ENCODE data around the gene NKRF. TPM values are rescaled to one million over a fixed set of nuclear protein-coding genes. Genes with fewer than 3 reads are reported as not detected.

Gene NKRF
- 6.4 and 8.4 TPM in 2 replicates for total RNA-seq

GRCh38 chrX:119606280-119607017 lies at the start of gene NKRF:
TSS of gene NKRF (minus strand) at chrX:119606424.

GRCh38 chrX:119574394-119575266 lies 31.6 kb downstream of the NKRF start, which contains the start of gene UBE2A:
TSS of gene UBE2A (plus strand) at chrX:119574563. CDS start at chrX:119574712, 149 bp downstream.

GRCh38 chrX:119565107-119565663 lies 41.0 kb downstream of the NKRF start, which contains the start of gene STEEP1:
TSS of gene STEEP1 (minus strand) at chrX:119565409. CDS start at chrX:119565355, 54 bp downstream.

Other genes with a start within 250 kb of the NKRF start
- 11.3 and 18.2 TPM in 2 replicates for gene SLC25A43, start 207.1 kb downstream of the NKRF start, total RNA-seq
- gene SLC25A5, start 138.0 kb downstream of the NKRF start, total RNA-seq: 486 and 784 TPM in 2 replicates
- gene STEEP1, start 41.0 kb downstream of the NKRF start, total RNA-seq: 21.4 and 24.1 TPM in 2 replicates
- 28.6 and 28.9 TPM in 2 replicates for gene UBE2A, start 31.9 kb downstream of the NKRF start, total RNA-seq
- gene SEPTIN6, start 86.7 kb upstream of the NKRF start, total RNA-seq: 5.6 and 8.0 TPM in 2 replicates
- gene SOWAHD, start 152.2 kb upstream of the NKRF start, total RNA-seq: 0.07 and 0.19 TPM in 2 replicates
- gene RPL39, start 185.2 kb upstream of the NKRF start, total RNA-seq: 3,943 and 6,438 TPM in 2 replicates
- 3.4 and 4.5 TPM in 2 replicates for gene UPF3B, start 246.5 kb upstream of the NKRF start, total RNA-seq

Data from airway epithelial cell (primary cell).